G401 (cell line): ENCODE data around the gene SCAPER. TPM values are rescaled to one million over a fixed set of nuclear protein-coding genes. Genes with fewer than 3 reads are reported as not detected.

Source experiments
- DNase-seq: peaks from one replicate; pipeline ENCODE4 v3.0.0-alpha.2; 2015; ENCODE audit warnings: low spot score
- in situ Hi-C: cut with HindIII; loops from 2 replicates; pipeline ENCODE4 v1.10.0; 2016; ENCODE audit warnings: low sequenced_read_pairs, mixed read lengths
- total RNA-seq: library from RNA; depleted of rRNA; stranded (reverse); fragments of >200 nt; shearing (Covaris generic); gene quantifications from 2 replicates; pipeline ENCODE4 v1.2.3, GENCODE V29; 2014

Gene SCAPER
- total RNA-seq, 1 experiment from 2014 or later = 4.6 TPM

GRCh38 chr15:76636059-76636458 lies 269.1 kb downstream of the SCAPER start:
- in situ Hi-C loops = no loop called here
- no peak for DNase-seq

- in situ Hi-C loops = no loop called here
- no peak for DNase-seq
Observed at GRCh38 chr15:76626611-76627010, 278.5 kb downstream of the SCAPER start.

- no peak for DNase-seq
- in situ Hi-C loops = no loop called here
Observed at GRCh38 chr15:76625267-76625666, 279.9 kb downstream of the SCAPER start.

GRCh38 chr15:76614725-76615124 lies 290.4 kb downstream of the SCAPER start:
- in situ Hi-C loops = no loop called here
- DNase-seq = no peak

GRCh38 chr15:76588811-76589747 lies 316.1 kb downstream of the SCAPER start:
- in situ Hi-C loops = no loop called here
- no peak for DNase-seq

GRCh38 chr15:76585576-76585897 lies 319.6 kb downstream of the SCAPER start:
- in situ Hi-C loops = no loop called here
- DNase-seq = no peak

- DNase-seq = no peak
- in situ Hi-C loops = no loop called here
Observed at GRCh38 chr15:76584868-76585575, 320.1 kb downstream of the SCAPER start.

- no peak for DNase-seq
- in situ Hi-C loops = no loop called here
Observed at GRCh38 chr15:76582550-76582949, 322.6 kb downstream of the SCAPER start.

GRCh38 chr15:76577879-76578512 lies 327.1 kb downstream of the SCAPER start:
- no peak for DNase-seq
- in situ Hi-C loops = no loop called here

GRCh38 chr15:76576523-76577279 lies 328.4 kb downstream of the SCAPER start:
- in situ Hi-C loops = no loop called here
- DNase-seq = no peak

GRCh38 chr15:76575679-76576078 lies 329.5 kb downstream of the SCAPER start:
- in situ Hi-C loops = no loop called here
- no peak for DNase-seq

- DNase-seq = no peak
- in situ Hi-C loops = no loop called here
Observed at GRCh38 chr15:76575274-76575673, 329.9 kb downstream of the SCAPER start.

- in situ Hi-C loops = no loop called here
- no peak for DNase-seq
Observed at GRCh38 chr15:76572983-76573314, 332.2 kb downstream of the SCAPER start.

GRCh38 chr15:76566276-76566675 lies 338.9 kb downstream of the SCAPER start:
- DNase-seq = peak; percentile 27
- in situ Hi-C loops = no loop called here

- in situ Hi-C loops = no loop called here
- no peak for DNase-seq
Observed at GRCh38 chr15:76565366-76565765, 339.8 kb downstream of the SCAPER start.

GRCh38 chr15:76555247-76555646 lies 349.9 kb downstream of the SCAPER start:
- no peak for DNase-seq

GRCh38 chr15:76553564-76553963 lies 351.6 kb downstream of the SCAPER start:
- in situ Hi-C loops = no loop called here

More at GRCh38 chr15:76555247-76555646, 349.9 kb downstream of the SCAPER start:
- in situ Hi-C loops = no loop called here

GRCh38 chr15:76553102-76553501 lies 352.0 kb downstream of the SCAPER start:
- no peak for DNase-seq
- in situ Hi-C loops = no loop called here

More at GRCh38 chr15:76553564-76553963, 351.6 kb downstream of the SCAPER start:
- DNase-seq = no peak

- in situ Hi-C loops = no loop called here
- DNase-seq = no peak
Observed at GRCh38 chr15:76546805-76547204, 358.3 kb downstream of the SCAPER start.
